ENCODE data around the gene MAGI1. TPM values are rescaled to one million over a fixed set of nuclear protein-coding genes. Genes with fewer than 3 reads are reported as not detected.

MAGI1 gene
- polyA plus RNA-seq, 1 of the 3 experiments (the other 2 are of a cell fraction), result 10.3 TPM

GRCh38 chr3:65703026-65703425 lies 335.7 kb downstream of the MAGI1 start:
- no peak for DNase-seq
- no peak for TF ChIP-seq JUND (IDR thresholded peaks at IDR 0.05)
- TF ChIP-seq RAD21 (IDR thresholded peaks at IDR 0.05; ENCODE audit: low read length), result no peak
- no peak for TF ChIP-seq NFIC (IDR thresholded peaks at IDR 0.05; ENCODE audit: borderline replicate concordance)
- TF ChIP-seq POLR2AphosphoS5 (IDR thresholded peaks at IDR 0.05; ENCODE audit: low read depth, low read length), result no peak
- Histone ChIP-seq H3K79me2 (ENCODE audit: insufficient read depth) (no peaks in the 10 kb centered on the region; the same call in 1 of the 2 replicates), H3K4me2 (no peak overlapping the region), H3K27me3 (ENCODE audit: insufficient read depth) (no peaks in the 10 kb centered on the region), H3F3A (replicated peaks; ENCODE audit: insufficient read depth) (no peaks in the 10 kb centered on the region), H3K4me1 (ENCODE audit: control insufficient read depth in 1 of 2, insufficient read depth in 2 of 2, low read depth in 1 of 2, low read length in 1 of 2) (no peaks in the 10 kb centered on the region), H3K27ac (ENCODE audit: low read depth in 2 of 2, low read length in 1 of 2) (no peak overlapping the region), H3K9me2 (no peaks in the 10 kb centered on the region), H3K36me3 (replicated peaks in 1 of 2; ENCODE audit: control insufficient read depth in 1 of 2, insufficient read depth in 2 of 2, low read length in 1 of 2) (no peaks in the 10 kb centered on the region), H3K4me3 (ENCODE audit: low read depth in 2 of 2, low read length in 1 of 2) (no peak overlapping the region), H2AFZ (ENCODE audit: low read depth) (no peak overlapping the region), H3K9ac (no peak overlapping the region), H4K20me1 (ENCODE audit: insufficient read depth) (no peaks in the 10 kb centered on the region), H3K9me3 (no peaks in the 10 kb centered on the region)
- POLR2A ChIA-PET, result no interaction called here
- CTCF ChIA-PET, result interaction anchor here (1.2 to 2.9 kb wide), 2 partner anchors 10 to 29 kb away, joined by 3 to 12 read pairs; no protein-coding TSS in a partner anchor
- WGBS (ENCODE audit: low lambda C conversion rate), result 74% methylated on average over 5 of the region's 5 CpGs

DNA sequence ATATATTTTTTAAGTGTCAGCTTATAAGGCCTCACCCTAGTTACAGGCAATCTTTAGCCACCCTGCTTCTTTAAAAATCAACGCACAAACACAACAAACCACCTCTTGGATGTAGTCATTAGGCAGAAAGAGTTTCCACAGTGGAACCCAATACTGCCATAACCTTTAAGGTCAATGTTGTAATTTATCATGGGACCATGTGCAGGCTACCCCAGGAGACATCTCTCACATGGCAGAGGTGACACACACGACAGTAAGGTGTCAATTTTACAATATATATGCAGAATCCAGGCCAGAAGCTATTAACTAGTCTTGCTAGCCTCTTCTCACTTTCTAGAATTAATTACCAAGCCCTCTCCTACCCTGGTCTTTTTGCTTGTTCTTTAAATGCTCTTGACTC lies 336.5 kb downstream of the MAGI1 start:
- CTCF ChIA-PET, result interaction anchor here (1.1 to 2.9 kb wide), 3 partner anchors 13 to 316 kb away, joined by 3 to 12 read pairs (median 6); no protein-coding TSS in a partner anchor
- no peak for DNase-seq
- 97% methylated on average over 2 of the region's 2 CpGs for WGBS (ENCODE audit: low lambda C conversion rate)

More for the DNA sequence above, 336.5 kb downstream of the MAGI1 start:
- H3K4me3 ChIP-seq (ENCODE audit: low read depth in 2 of 2, low read length in 1 of 2), result no peak overlapping the region
- no peak overlapping the region for H2AFZ ChIP-seq (ENCODE audit: low read depth)
- H3K9ac ChIP-seq, result no peak overlapping the region
- H4K20me1 ChIP-seq (ENCODE audit: insufficient read depth), result no peaks in the 10 kb centered on the region
- H3K4me2 ChIP-seq, result no peak overlapping the region
- H3F3A ChIP-seq (replicated peaks; ENCODE audit: insufficient read depth), result no peaks in the 10 kb centered on the region
- POLR2A ChIA-PET, result no interaction called here
- H3K9me3 ChIP-seq, result no peaks in the 10 kb centered on the region
- H3K4me1 ChIP-seq (ENCODE audit: control insufficient read depth in 1 of 2, insufficient read depth in 2 of 2, low read depth in 1 of 2, low read length in 1 of 2), result no peaks in the 10 kb centered on the region
- no peaks in the 10 kb centered on the region for H3K9me2 ChIP-seq
- no peak overlapping the region for H3K27ac ChIP-seq (ENCODE audit: low read depth in 2 of 2, low read length in 1 of 2)
- H3K79me2 ChIP-seq (ENCODE audit: insufficient read depth), result no peaks in the 10 kb centered on the region; the same call in 1 of the 2 replicates
- TF ChIP-seq RAD21 (IDR thresholded peaks at IDR 0.05; ENCODE audit: low read length) (no peak), GABPA (IDR thresholded peaks at IDR 0.05; ENCODE audit: low read depth) (no peak), CTCF (IDR thresholded peaks at IDR 0.05) (no peak), FOSL2 (IDR thresholded peaks at IDR 0.05; ENCODE audit: borderline replicate concordance, low read depth) (no peak), JUND (IDR thresholded peaks at IDR 0.05) (no peak), EP300 (IDR thresholded peaks at IDR 0.05; ENCODE audit: borderline replicate concordance in 1 of 2, low read depth in 1 of 2, low read length in 1 of 2) (no peak), ZBTB33 (IDR thresholded peaks at IDR 0.05; ENCODE audit: borderline replicate concordance, low read depth) (no peak), TCF12 (IDR thresholded peaks at IDR 0.05) (no peak), YY1 (IDR thresholded peaks at IDR 0.05; ENCODE audit: low read depth) (no peak), MXI1 (IDR thresholded peaks at IDR 0.05; ENCODE audit: low read depth, low read length) (no peak), FOXM1 (IDR thresholded peaks at IDR 0.05; ENCODE audit: low read depth) (no peak), MAX (IDR thresholded peaks at IDR 0.05; ENCODE audit: low read depth) (no peak), ELF1 (IDR thresholded peaks at IDR 0.05) (no peak), TAF1 (IDR thresholded peaks at IDR 0.05; ENCODE audit: borderline replicate concordance, low read depth, low read length) (no peak)
- TF ChIP-seq, protein P1, sequence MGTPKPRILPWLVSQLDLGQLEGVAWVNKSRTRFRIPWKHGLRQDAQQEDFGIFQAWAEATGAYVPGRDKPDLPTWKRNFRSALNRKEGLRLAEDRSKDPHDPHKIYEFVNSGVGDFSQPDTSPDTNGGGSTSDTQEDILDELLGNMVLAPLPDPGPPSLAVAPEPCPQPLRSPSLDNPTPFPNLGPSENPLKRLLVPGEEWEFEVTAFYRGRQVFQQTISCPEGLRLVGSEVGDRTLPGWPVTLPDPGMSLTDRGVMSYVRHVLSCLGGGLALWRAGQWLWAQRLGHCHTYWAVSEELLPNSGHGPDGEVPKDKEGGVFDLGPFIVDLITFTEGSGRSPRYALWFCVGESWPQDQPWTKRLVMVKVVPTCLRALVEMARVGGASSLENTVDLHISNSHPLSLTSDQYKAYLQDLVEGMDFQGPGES (IDR thresholded peaks at IDR 0.05; ENCODE audit: low read depth, low read length), result no peak
- TF ChIP-seq, protein P2, sequence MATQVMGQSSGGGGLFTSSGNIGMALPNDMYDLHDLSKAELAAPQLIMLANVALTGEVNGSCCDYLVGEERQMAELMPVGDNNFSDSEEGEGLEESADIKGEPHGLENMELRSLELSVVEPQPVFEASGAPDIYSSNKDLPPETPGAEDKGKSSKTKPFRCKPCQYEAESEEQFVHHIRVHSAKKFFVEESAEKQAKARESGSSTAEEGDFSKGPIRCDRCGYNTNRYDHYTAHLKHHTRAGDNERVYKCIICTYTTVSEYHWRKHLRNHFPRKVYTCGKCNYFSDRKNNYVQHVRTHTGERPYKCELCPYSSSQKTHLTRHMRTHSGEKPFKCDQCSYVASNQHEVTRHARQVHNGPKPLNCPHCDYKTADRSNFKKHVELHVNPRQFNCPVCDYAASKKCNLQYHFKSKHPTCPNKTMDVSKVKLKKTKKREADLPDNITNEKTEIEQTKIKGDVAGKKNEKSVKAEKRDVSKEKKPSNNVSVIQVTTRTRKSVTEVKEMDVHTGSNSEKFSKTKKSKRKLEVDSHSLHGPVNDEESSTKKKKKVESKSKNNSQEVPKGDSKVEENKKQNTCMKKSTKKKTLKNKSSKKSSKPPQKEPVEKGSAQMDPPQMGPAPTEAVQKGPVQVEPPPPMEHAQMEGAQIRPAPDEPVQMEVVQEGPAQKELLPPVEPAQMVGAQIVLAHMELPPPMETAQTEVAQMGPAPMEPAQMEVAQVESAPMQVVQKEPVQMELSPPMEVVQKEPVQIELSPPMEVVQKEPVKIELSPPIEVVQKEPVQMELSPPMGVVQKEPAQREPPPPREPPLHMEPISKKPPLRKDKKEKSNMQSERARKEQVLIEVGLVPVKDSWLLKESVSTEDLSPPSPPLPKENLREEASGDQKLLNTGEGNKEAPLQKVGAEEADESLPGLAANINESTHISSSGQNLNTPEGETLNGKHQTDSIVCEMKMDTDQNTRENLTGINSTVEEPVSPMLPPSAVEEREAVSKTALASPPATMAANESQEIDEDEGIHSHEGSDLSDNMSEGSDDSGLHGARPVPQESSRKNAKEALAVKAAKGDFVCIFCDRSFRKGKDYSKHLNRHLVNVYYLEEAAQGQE (IDR thresholded peaks at IDR 0.05; ENCODE audit: low read depth, low read length), result no peak
- H3K36me3 ChIP-seq (replicated peaks in 1 of 2; ENCODE audit: control insufficient read depth in 1 of 2, insufficient read depth in 2 of 2, low read length in 1 of 2), result no peaks in the 10 kb centered on the region
- H3K27me3 ChIP-seq (ENCODE audit: insufficient read depth), result no peaks in the 10 kb centered on the region

Data from SK-N-SH (cell line).